Vagina (tissue), 2 donors: ENCODE measurements around the gene KIF5B.

Source experiments
- CTCF ChIP-seq, 3 experiments: fragments of 450-650 bp in 2 of 3; fragments of 200-600 bp in 1 of 3; sonication (generic) in 1 of 3; IDR thresholded peaks; one replicate each; pipeline ENCODE4 v1.5.1; 2017 to 2019; ENCODE audit warnings: antibody characterized with exemption in 3 of 3, mild to moderate bottlenecking in 2 of 3, moderate library complexity in 2 of 3
- POLR2A ChIP-seq, 2 donors: fragments of 450-650 bp; IDR thresholded peaks; one replicate each; pipeline ENCODE4 v1.6.1; 2017; ENCODE audit warnings: antibody characterized with exemption in 2 of 2, mild to moderate bottlenecking in 2 of 2, moderate library complexity in 2 of 2
- POLR2AphosphoS5 ChIP-seq, 2 donors: sonication (generic); formaldehyde crosslinking; IDR thresholded peaks; one replicate each; pipeline ENCODE4 v1.9.0; 2017; ENCODE audit warnings: antibody characterized with exemption in 2 of 2, mild to moderate bottlenecking in 2 of 2, low read depth in 1 of 2; ENCODE audit not compliant: insufficient read depth in 1 of 2

GRCh38 chr10:32049113-32049512 lies 7.1 kb downstream of the KIF5B start:
- TF ChIP-seq CTCF (IDR thresholded peaks at IDR 0.05), result no peak
- no peak for TF ChIP-seq POLR2A (IDR thresholded peaks at IDR 0.05)
- TF ChIP-seq POLR2AphosphoS5 (IDR thresholded peaks at IDR 0.05; ENCODE audit: insufficient read depth in 1 of 2, low read depth in 1 of 2), result no peak
